OCI-LY3 (cell line): ENCODE data around the gene DHPS.

ENCODE experiments used
- H2AFZ ChIP-seq: fragments of 200-600, 300-600 bp; shearing (Covaris generic); 2 replicates; pipeline ENCODE4 v1.6.0; 2014; ENCODE audit warnings: antibody characterized with exemption, low read depth, low read length
- H3K27ac ChIP-seq: fragments of 200-600, 300-600 bp; sonication (generic); 2 replicates; pipeline ENCODE4 v1.5.1; 2014; ENCODE audit warnings: mild to moderate bottlenecking, low read length, moderate library complexity, mixed read lengths
- H3K27me3 ChIP-seq: fragments of 200-600, 300-600 bp; sonication (generic); 2 replicates; pipeline ENCODE4 v1.6.1; 2014; ENCODE audit warnings: low read depth, low read length, mixed read lengths
- H3K36me3 ChIP-seq: fragments of 200-600, 300-600 bp; sonication (generic); replicated peaks from 2 replicates; pipeline ENCODE3; 2014; ENCODE audit warnings: low read depth, low read length, mixed read lengths
- H3K4me1 ChIP-seq: fragments of 300-600, 200-600 bp; sonication (generic); 2 replicates; pipeline ENCODE4 v1.6.1; 2014; ENCODE audit warnings: low read length, mixed read lengths
- H3K4me2 ChIP-seq: fragments of 200-600, 300-600 bp; sonication (generic); 2 replicates; pipeline ENCODE4 v1.6.1; 2014; ENCODE audit warnings: low read length, mixed read lengths
- H3K4me3 ChIP-seq: fragments of 300-600, 200-600 bp; sonication (generic); 2 replicates; pipeline ENCODE4 v1.5.1; 2014; ENCODE audit warnings: antibody characterized with exemption, mild to moderate bottlenecking, low read length, moderate library complexity
- H3K79me2 ChIP-seq: fragments of 300-600, 200-600 bp; shearing (Covaris generic); 2 replicates; pipeline ENCODE4 v1.6.1; 2014; ENCODE audit warnings: mild to moderate bottlenecking, low read length, mixed read lengths
- H3K9ac ChIP-seq: fragments of 300-600, 200-600 bp; shearing (Covaris generic); 2 replicates; pipeline ENCODE4 v1.6.0; 2014; ENCODE audit warnings: mild to moderate bottlenecking, low read length, moderate library complexity
- H3K9me3 ChIP-seq: fragments of 200-600, 300-600 bp; shearing (Covaris generic); 2 replicates; pipeline ENCODE4 v1.6.1; 2014; ENCODE audit warnings: low read length, mixed read lengths; ENCODE audit not compliant: insufficient read depth
- H4K20me1 ChIP-seq: fragments of 200-600, 300-600 bp; sonication (generic); 2 replicates; pipeline ENCODE4 v1.6.1; 2016; ENCODE audit warnings: low read length, mixed read lengths; ENCODE audit not compliant: insufficient read depth
- CTCF ChIP-seq: fragments of 200-600, 300-600 bp; sonication (generic); IDR thresholded peaks from 2 replicates; pipeline ENCODE4 v1.5.1; 2014; ENCODE audit warnings: antibody characterized with exemption, low read length, low read depth
- EZH2phosphoT487 ChIP-seq: fragments of 200-600 bp; shearing (Covaris generic); IDR thresholded peaks from 2 replicates; pipeline ENCODE4 v1.6.1; 2018; ENCODE audit warnings: antibody characterized with exemption, mixed run types, low read depth

DHPS gene

DNA sequence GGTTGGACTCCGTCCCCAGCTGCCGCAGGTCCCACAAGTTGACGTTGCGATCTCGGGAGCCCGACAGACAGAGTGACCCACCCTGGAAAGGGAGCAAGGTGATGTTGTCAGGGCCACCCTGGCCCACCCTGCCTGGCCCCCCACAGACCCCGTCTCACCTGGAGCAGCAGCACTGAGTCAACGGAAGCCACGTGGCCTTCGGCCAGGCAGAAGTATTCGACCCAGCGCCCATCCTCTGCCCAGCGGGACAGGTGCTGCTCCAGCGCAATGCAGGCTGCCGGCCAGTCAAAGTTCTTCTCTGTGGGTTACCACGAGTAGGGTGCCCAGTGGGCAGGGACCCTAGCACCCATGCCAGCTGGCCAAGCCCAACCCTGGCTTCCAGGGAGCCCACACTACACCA lies 13.0 kb upstream of the DHPS start:
- Histone ChIP-seq H3K4me3 (no peak overlapping the region), H3K27me3 (no peaks in the 10 kb centered on the region), H3K9me3 (no peaks in the 10 kb centered on the region), H3K27ac (no peak overlapping the region), H3K79me2 (no peaks in the 10 kb centered on the region), H3K4me1 (peaks cover 24% of the 10 kb centered on the region), H3K4me2 (no peak overlapping the region), H2AFZ (no peak overlapping the region), H4K20me1 (no peaks in the 10 kb centered on the region), H3K36me3 (peaks cover 13% of the 10 kb centered on the region), H3K9ac (no peak overlapping the region)
- TF ChIP-seq EZH2phosphoT487 (no peak), CTCF (no peak)

- no peak for TF ChIP-seq EZH2phosphoT487
- no peak for TF ChIP-seq CTCF
- Histone ChIP-seq H3K9ac (no peak overlapping the region), H3K4me1 (peaks cover 19% of the 10 kb centered on the region), H3K27me3 (no peaks in the 10 kb centered on the region), H3K27ac (no peak overlapping the region), H3K4me3 (no peak overlapping the region), H3K4me2 (no peak overlapping the region), H4K20me1 (no peaks in the 10 kb centered on the region), H3K79me2 (no peaks in the 10 kb centered on the region), H3K9me3 (no peaks in the 10 kb centered on the region), H3K36me3 (no peaks in the 10 kb centered on the region), H2AFZ (no peak overlapping the region)
Measured at GRCh38 chr19:12692960-12693359, 11.3 kb upstream of the DHPS start.

DNA sequence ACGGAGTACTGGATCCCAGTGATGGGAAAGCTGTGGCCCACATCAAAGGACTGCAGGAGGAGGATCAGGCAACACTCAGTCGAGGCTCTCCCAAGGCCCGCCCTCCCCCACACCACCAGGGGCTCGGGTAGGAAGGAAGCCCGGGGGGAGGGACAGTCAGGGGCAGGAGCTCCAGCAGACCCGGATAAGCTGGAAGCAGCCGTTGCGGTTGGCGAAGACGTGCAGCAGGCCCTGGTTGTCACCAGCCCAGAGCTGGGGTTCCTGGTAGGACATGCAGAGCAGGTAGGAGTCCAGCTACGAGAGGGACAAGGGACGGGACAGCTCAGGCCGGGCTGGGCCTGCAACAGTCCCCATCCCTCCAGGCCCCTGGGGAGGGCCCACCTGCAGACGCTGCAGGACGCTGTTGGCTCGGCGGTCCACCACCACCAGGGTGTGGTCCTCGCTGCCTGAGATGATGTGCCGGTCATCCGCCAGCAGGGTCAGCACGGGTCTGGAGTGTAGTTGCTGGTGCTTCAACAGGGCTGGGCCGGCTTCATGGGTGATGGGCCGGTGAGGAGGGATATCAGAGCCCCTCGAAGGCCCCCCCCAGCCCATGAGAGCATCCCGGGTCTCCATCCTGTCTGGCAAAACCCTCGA lies 8.0 kb upstream of the DHPS start:
- Histone ChIP-seq H3K4me2 (no peak overlapping the region), H3K79me2 (no peaks in the 10 kb centered on the region), H3K9ac (no peak overlapping the region), H3K27me3 (no peaks in the 10 kb centered on the region), H3K4me3 (no peak overlapping the region), H3K9me3 (no peaks in the 10 kb centered on the region), H3K36me3 (no peaks in the 10 kb centered on the region), H2AFZ (no peak overlapping the region), H4K20me1 (no peaks in the 10 kb centered on the region), H3K4me1 (no peaks in the 10 kb centered on the region), H3K27ac (no peak overlapping the region)
- no peak for TF ChIP-seq EZH2phosphoT487
- TF ChIP-seq CTCF = no peak

DNA sequence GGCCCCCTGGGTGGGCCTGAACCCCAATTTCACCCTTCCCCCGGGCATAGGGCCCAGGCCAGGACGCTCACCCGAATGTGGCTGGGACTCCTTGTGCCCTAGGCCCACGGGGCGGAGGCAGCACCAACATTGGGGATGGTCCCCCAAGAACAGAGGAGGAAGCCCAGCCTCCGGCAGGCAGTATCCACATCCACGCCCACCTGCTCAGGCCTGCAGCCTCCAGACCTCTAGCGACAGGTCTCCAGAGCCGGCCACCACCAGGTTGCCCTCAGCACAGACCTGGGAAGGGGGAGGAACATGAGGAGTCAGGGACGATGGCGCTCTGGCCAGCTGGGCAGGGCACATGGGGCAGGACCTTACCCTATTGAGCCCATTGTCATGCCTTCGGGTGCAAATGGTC lies 7.3 kb upstream of the DHPS start:
- no peaks in the 10 kb centered on the region for H3K4me1 ChIP-seq
- no peak overlapping the region for H3K4me3 ChIP-seq
- no peaks in the 10 kb centered on the region for H3K9me3 ChIP-seq
- H3K4me2 ChIP-seq = no peak overlapping the region
- H3K27ac ChIP-seq = no peak overlapping the region
- H3K36me3 ChIP-seq = no peaks in the 10 kb centered on the region
- H3K27me3 ChIP-seq = no peaks in the 10 kb centered on the region
- H3K9ac ChIP-seq = no peak overlapping the region
- no peak overlapping the region for H2AFZ ChIP-seq
- TF ChIP-seq CTCF (no peak), EZH2phosphoT487 (no peak)
- no peaks in the 10 kb centered on the region for H4K20me1 ChIP-seq
- H3K79me2 ChIP-seq = no peaks in the 10 kb centered on the region
